ENCODE results near the gene FKTN.

The FKTN gene

DNA sequence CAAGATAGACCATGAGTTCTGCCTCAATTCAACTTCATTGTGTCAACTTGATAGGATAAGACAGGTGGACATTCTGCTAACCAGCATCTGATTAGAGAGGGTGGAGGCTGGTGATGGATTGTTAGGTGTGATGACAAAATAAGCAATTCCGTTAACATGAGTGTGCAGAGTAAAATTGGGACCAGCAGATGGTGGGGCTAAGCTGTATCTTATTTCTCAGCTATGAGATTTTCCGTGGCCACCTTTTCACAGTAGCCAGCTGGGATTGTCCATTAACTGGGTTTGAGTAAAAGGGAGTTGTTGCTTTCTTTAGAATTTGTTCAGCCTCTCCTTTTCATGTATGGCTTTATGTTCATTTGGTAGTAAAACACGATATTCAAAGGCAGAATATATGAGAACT is 75.5 kb downstream of the FKTN start:
- no peak for DNase-seq

DNA sequence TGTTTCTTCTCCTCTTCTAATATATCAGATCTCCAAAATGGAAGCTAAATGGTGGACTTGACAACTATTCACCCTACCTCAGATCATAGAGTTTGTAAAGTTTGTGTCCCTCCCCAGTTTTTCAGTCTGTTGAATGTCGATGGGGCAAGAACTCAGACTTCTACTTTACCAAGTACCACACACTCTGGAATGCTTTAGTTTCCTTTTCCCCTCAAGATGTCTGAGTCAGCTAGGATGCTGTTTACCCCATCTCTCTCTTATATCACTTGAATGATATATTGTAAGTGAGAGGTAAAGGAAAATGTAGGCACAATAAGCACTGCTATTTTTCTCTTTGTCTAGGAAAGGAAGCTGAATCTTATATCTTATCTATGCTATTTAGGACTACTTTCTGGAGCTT is 78.4 kb downstream of the FKTN start:
- DNase-seq: no peak

- DNase-seq: no peak
Observed at GRCh38 chr9:105637787-105638395, 80.0 kb downstream of the FKTN start.

- DNase-seq: no peak
Observed at GRCh38 chr9:105639936-105640335, 82.0 kb downstream of the FKTN start.

DNA sequence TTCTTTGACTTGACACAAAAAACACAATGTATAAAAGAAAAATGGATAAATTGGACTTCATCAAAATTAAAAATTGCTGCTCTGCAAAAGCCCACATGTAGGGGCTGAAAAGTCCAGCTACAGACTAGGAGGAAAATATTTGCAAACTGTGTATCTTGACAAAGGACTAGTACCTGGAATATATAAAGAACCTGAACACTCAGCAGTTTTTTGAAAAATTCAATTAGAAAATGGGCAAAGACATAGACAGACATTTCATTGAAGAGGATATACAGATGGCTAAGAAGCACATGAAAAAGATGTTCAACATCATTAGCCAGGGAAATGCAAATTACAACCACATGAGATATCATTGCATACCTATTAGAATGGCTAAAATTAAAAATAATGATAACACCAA is 85.9 kb downstream of the FKTN start:
- no peak for DNase-seq

DNA sequence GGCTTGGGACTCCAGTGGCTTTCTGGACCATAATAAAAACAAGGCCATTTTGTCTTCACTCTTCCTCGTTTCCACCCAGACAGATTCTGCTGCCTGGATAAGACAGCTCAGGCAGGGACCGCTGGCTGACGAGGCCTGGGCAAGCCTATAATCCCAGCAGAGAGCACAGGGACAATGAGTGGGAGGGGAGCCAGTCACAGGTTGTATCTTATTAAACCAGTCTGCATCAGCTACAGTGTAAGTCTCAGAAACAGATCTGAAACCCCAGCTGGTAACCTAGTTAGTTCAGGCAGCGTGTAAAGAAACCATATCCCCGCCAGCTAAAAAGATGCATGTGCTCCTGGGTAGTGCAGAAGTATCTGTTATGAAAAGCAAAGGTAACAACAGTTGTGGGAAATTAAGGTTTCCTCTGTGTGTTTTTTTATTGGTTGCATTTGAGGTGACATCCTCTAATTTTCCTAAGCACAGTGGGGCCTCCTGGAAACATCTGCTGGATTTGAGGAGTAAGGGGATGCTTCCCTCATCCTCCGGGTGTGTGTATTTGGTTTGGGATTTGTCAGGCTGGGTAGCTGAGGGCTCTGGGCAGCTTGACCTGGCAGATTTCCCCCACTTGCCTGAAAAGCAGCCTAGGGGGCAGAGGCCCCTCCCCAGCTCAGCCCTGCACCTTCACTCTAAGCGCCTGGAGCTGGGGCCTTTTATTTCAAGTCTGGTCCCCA is 89.1 kb downstream of the FKTN start:
- no peak for DNase-seq

GRCh38 chr9:105647595-105648349 is 89.8 kb downstream of the FKTN start:
- no peak for DNase-seq

DNA sequence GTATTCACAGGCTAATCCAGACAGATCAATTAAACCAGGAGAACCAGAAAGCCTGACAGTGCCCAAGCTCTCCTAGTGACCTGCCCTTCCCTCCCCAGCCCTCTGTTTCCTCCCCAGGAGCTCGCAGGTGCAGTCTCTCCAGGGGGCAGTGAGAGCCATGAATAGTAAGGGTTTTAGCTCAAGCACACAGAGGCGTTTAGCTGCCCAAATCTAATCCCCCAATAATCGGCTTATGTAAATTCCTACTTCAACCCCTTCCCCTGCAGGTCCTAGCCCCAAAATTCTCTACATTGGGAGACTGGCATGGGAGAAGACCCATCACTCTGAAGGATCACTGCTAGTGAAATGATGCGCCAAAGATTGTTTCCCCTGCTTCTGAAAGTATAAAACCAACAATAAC is 93.9 kb downstream of the FKTN start:
- DNase-seq: no peak

- DNase-seq: peak; percentile 16
Observed at GRCh38 chr9:105656131-105656921, 98.4 kb downstream of the FKTN start.

GRCh38 chr9:105658351-105658750 is 100.4 kb downstream of the FKTN start:
- no peak for DNase-seq

GRCh38 chr9:105661011-105661410 is 103.1 kb downstream of the FKTN start:
- no peak for DNase-seq

DNA sequence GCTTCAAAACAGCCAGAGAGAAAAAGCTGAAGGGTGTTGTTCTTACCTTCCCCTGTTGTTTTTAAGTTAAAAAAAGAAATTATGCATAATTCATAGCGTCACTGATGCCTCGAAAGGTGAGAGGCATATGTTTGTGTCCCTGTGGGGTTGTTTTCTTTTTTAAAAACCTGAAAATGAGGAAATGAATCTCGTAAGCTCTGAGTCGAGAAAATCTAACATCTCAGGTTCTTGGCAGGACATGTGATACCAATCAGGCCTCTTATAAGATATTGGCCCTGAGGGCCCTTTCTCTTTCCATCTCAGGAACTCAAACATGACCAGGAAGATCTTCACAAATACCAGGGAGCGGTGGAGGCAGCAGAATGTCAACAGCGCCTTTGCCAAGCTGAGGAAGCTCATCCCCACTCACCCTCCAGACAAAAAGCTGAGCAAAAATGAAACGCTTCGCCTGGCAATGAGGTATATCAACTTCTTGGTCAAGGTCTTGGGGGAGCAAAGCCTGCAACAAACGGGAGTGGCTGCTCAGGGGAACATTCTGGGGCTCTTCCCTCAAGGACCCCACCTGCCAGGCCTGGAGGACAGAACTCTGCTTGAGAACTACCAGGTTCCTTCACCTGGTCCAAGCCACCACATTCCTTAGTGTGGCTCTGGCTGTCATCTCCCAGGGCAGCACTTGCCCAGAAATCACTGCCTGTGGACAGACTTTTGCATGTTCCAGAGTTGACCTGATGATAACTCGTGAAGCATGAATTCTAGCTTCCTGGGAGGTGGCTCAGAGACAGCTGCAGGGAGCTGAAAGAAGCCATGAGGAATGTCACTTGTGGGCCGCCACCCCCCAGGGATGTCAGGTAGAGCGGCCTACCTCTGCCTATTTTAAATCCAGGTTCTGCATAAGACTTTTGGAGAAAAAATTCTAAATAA is 104.5 kb downstream of the FKTN start, which contains the start of gene TAL2:
TAL2 (plus strand) TSS at position 274 of the 921 bp plus-strand sequence; CDS start at position 314, 40 bp downstream.
- no peak for DNase-seq

DNA sequence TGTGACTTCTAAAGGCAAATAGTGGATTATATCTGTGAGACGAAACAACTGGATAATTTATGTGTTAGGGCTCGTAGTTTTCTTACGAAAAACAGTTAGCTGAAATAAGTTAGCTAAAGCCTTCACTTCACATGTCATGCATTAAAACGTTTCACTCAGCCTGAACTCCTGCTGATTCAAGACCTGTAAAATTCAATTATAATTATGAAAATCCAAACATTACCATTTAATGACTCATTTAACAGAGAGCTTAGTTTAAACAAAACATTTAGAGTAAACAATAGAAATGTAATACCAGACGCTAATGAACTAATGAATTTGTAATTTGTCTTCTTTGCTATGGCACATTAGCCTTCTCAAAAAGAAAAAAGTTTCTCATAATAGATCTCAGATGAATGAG is 106.0 kb downstream of the FKTN start:
- DNase-seq: no peak

DNA sequence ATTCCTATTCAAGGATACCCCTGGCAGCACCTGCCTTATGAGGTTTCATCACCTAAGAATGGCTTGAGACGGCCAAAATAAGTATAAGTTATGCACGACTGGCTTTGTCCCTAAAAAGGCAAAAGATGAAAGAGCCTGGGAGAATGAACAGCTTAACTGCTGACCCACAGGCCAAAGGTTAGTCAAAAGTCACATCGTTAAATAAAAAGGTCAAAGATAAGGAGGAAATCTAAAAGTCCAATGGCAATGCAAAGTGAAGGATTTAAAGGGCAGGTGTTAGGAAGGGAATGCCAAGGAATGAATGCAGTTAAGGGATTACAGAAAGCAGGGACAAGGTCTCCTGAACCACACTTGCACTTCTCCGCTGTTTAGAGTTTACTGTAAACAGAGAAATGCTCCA is 109.9 kb downstream of the FKTN start:
- DNase-seq: no peak

- DNase-seq: no peak
Observed at GRCh38 chr9:105670315-105670714, 112.4 kb downstream of the FKTN start.

- no peak for DNase-seq
Observed at GRCh38 chr9:105670775-105671174, 112.8 kb downstream of the FKTN start.

DNA sequence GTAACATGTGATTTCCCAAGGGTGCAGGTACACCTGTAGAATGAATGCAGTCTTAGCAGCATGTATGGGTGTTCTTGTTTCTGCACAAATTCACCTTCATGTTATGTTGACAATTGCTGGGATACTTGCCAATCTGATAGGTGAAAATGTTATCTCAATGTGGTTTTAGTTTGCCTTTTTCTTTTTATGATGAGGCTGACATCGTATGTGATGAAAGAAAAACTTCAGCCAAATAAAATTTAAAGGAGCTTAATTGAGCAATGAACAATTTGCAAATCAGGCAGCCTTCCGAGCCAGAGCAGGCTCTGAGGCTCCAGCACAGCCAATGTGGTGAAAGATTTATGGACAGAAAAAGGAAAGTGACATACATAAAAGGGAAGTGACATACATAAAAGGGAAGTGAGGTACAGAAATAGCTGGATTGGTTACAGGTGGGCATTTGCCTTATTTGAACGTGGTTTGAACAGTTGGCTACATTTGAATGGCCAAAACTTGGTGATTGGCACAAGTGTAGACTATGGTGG is 114.8 kb downstream of the FKTN start:
- no peak for DNase-seq

DNA sequence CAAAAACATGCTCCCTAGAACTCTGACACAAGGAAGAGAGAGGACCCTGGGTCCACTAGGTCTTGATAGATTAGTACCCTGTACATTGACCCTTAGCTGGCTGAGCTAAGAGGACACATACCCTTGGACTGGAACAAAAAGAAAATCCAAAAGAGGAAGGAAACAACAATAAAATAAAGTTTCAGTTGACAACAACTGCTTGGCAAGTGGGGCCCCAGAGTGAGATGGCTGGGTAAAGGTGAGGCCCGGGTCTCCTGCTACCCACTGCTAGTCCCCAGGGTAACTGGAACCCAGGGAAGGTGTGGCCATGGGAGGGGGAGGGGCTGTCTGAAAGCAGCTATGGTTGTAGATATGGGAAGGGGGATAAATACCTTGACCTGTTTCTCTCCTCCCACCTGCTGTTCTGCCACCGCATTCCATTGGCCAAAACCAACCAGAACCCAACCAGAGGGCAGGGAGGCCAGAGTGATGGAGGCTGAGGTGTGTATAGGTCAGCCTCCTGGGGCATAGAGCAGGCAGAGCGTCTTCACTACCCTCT is 116.0 kb downstream of the FKTN start:
- no peak for DNase-seq

DNA sequence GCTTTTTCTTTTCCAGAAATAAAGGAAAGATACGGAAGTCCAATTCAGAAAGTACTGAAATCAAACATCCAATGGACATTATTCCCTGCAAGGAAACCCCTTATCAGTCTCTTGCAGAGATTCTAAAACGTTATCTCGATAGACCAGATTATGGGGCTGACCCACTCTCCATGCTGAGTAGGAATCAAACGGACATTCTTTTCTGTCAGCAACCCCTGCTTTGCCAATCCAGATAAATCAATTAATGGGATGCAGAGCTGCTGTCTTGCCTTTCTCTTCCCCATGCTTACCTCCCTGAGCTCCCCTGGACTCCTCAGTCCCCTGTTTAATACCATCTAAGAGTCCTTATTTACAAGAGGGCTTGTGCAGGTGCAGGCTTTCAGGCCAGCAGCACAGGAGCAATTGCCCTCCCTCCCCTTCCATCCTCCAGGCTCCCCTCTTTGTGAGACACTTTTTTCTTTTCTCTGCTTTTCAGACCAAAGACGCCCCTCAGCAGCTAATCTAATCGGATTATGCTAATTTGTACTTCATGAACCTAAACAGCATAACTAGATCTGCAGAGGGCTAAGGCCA is 118.5 kb downstream of the FKTN start:
- no peak for DNase-seq

DNA sequence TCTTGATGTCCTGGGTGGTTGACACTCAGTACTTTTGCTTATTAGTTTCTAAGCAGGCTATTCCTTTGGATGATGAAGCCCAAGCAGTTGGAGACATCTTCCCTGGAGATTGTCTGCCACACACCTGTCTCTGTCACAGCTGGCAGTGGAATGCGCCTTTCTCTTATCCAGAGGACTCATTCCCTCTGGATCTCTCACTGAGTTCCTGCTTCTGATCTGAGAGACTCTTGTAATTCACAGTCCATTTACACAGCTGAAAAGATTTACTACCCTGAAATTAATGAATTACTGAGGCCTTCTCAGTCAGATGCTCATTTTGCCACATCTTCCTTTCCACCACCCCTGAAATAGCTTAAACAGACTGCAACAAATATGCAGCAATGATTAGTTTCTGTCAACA is 120.2 kb downstream of the FKTN start:
- no peak for DNase-seq

DNA sequence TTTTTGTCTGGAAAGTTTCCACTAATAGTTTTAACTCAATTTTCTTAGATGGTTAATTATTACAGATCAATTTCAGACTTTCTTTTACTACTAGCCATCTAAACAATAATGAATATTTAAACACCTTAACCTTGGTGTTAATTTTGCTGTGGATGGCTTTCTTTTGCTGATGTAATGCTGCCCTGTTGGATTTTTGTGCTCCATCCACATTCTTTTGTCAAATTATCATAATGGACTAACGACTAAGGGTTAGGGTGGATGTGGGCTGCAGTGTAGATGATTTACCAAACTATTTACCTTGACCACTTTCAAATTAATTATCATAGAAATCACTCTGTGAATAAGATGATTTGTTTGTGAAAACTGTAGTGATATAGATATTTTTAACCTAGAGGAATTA is 120.8 kb downstream of the FKTN start:
- no peak for DNase-seq

Measured in fibroblast of skin of back (primary cell).